Upper lobe of left lung (tissue), 6 donors: ENCODE results near the gene RUVBL2. TPM values are rescaled to one million over a fixed set of nuclear protein-coding genes. Genes with fewer than 3 reads are reported as not detected.
A peak's percentile ranks its signal among the peaks of the same experiment; 100 is the strongest.

ENCODE experiments used
- ATAC-seq, 2 donors: fragments of 200-7000 bp; cut with Tn5 transposase; one replicate each; pipeline ENCODE4 v1.9.1; 2022; ENCODE audit warnings: mild to moderate bottlenecking in 2 of 2, moderate library complexity in 2 of 2; ENCODE audit not compliant: low FRiP score in 2 of 2
- DNase-seq, 2 donors: peaks; one replicate each; pipeline ENCODE4 v3.0.0-alpha.2; 2019 to 2020
- H3K27ac ChIP-seq, 4 donors: fragments of 200-600 bp; sonication (generic); one replicate each; pipeline ENCODE4 v1.5.1; 2016 to 2019
- H3K27me3 ChIP-seq, 4 donors: fragments of 200-600 bp; sonication (generic); one replicate each; pipeline ENCODE4 v1.5.1; 2017 to 2019
- H3K36me3 ChIP-seq, 4 donors: fragments of 200-600 bp; sonication (generic); one replicate each; pipeline ENCODE4 v1.5.1; 2016 to 2019
- H3K4me1 ChIP-seq, 4 donors: fragments of 200-600 bp; sonication (generic); one replicate each; pipeline ENCODE4 v1.5.1; 2018 to 2019
- H3K4me3 ChIP-seq, 4 donors: fragments of 200-600 bp; sonication (generic); one replicate each; pipeline ENCODE4 v1.5.1; 2017 to 2019; ENCODE audit warnings: mild to moderate bottlenecking in 2 of 4, moderate library complexity in 1 of 4
- H3K9me3 ChIP-seq, 4 donors: fragments of 200-600 bp; sonication (generic); one replicate each; pipeline ENCODE4 v1.5.1; 2018 to 2019
- EP300 ChIP-seq, 4 donors: sonication (generic); formaldehyde crosslinking; IDR thresholded peaks; one replicate each; pipeline ENCODE4 v1.5.1; 2017; ENCODE audit warnings: antibody characterized with exemption in 4 of 4, control low read depth in 2 of 4
- POLR2A ChIP-seq, 4 donors: fragments of 450-650 bp; IDR thresholded peaks; one replicate each; pipeline ENCODE4 v1.5.1; 2016 to 2017; ENCODE audit warnings: antibody characterized with exemption in 4 of 4, mild to moderate bottlenecking in 2 of 4
- POLR2AphosphoS5 ChIP-seq, 2 donors: sonication (generic); formaldehyde crosslinking; IDR thresholded peaks; one replicate each; pipeline ENCODE4 v1.5.1; 2017; ENCODE audit warnings: antibody characterized with exemption in 2 of 2
- WGBS, 2 donors: methylation state at CpG; one replicate each; pipeline ENCODE4 v1.1.5; 2017 to 2018; 5-methylcytosine and 5-hydroxymethylcytosine counted together
- total RNA-seq, 6 donors: library from RNA; depleted of rRNA in 4 of 6; stranded (reverse); fragments of >200 nt in 4 of 6; gene quantifications; one replicate each; pipeline versions ENCODE4 v1.1.0 to v1.2.1, GENCODE V29; 2016 to 2021
- TF ChIP-seq, protein P1 (sequence below), 6 experiments: fragments of 450-650 bp in 4 of 6; fragments of 200-600 bp in 2 of 6; sonication (generic) in 2 of 6; IDR thresholded peaks; one replicate each; pipeline ENCODE4 v1.5.1; 2016 to 2019; ENCODE audit warnings: antibody characterized with exemption in 6 of 6
- donor health status: DM: no; HTN: no; CAD: no; lungs with moderate emphysema.
- donor health status: DM: no; HTN: yes; CAD: no; lungs with severe emphysema.

RUVBL2 gene
- total RNA-seq, 6 donors from 2014 or later, result 45.7 to 105 (median 70.6) TPM

DNA sequence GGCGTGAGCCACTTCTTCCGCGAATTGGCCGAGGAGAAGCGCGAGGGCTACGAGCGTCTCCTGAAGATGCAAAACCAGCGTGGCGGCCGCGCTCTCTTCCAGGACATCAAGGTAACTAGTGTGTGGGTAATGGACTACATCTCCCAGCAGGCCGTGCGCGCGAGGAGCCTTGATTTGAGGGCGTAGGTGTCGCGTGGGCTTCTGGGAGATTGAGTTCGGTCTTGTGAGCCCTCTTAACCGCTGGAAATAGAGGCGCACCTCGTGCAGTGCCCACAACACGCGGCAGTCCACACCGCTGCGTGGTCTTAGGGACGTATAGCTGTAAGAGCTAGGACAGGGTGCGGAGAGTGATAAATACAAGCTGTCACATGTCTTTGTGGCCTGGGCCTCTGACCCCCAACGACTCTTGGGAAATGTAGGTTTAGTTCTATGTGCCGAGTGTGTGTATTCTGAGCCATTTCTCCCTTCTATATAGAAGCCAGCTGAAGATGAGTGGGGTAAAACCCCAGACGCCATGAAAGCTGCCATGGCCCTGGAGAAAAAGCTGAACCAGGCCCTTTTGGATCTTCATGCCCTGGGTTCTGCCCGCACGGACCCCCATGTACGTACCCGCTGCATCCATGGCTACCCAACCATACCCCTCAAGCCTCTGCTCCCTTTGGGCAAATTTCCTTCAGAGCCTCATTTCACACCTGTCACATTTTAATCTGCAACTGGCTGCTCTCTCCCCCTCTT is 27.7 kb upstream of the RUVBL2 start:
- 7 to 17% methylated on average over 17 to 36 of the region's 36 CpGs for WGBS, 2 donors
- Histone ChIP-seq H3K4me1 (peaks cover 47 to 70% (median 54%) of the 10 kb centered on the region in 4 donors), H3K4me3 (peak overlapping the region; percentile 80 to 97 (median 88)), H3K9me3 (no peaks in the 10 kb centered on the region), H3K36me3 (peaks cover 13 to 49% (median 32%) of the 10 kb centered on the region in 4 donors), H3K27me3 (no peaks in the 10 kb centered on the region), H3K27ac (peak overlapping the region; percentile 88 to 98 (median 90))
- no peak for TF ChIP-seq EP300 (IDR thresholded peaks at IDR 0.05)
- TF ChIP-seq, protein P1, sequence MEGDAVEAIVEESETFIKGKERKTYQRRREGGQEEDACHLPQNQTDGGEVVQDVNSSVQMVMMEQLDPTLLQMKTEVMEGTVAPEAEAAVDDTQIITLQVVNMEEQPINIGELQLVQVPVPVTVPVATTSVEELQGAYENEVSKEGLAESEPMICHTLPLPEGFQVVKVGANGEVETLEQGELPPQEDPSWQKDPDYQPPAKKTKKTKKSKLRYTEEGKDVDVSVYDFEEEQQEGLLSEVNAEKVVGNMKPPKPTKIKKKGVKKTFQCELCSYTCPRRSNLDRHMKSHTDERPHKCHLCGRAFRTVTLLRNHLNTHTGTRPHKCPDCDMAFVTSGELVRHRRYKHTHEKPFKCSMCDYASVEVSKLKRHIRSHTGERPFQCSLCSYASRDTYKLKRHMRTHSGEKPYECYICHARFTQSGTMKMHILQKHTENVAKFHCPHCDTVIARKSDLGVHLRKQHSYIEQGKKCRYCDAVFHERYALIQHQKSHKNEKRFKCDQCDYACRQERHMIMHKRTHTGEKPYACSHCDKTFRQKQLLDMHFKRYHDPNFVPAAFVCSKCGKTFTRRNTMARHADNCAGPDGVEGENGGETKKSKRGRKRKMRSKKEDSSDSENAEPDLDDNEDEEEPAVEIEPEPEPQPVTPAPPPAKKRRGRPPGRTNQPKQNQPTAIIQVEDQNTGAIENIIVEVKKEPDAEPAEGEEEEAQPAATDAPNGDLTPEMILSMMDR (IDR thresholded peaks at IDR 0.05), result no peak
- peak; percentile 56 to 77 for TF ChIP-seq POLR2AphosphoS5 (IDR thresholded peaks at IDR 0.05)
- TF ChIP-seq POLR2A (IDR thresholded peaks at IDR 0.05), result peak in 1 of 4 donors; percentile 11
- DNase-seq (peak; percentile 89), ATAC-seq (peak; percentile 74 to 77)

DNA sequence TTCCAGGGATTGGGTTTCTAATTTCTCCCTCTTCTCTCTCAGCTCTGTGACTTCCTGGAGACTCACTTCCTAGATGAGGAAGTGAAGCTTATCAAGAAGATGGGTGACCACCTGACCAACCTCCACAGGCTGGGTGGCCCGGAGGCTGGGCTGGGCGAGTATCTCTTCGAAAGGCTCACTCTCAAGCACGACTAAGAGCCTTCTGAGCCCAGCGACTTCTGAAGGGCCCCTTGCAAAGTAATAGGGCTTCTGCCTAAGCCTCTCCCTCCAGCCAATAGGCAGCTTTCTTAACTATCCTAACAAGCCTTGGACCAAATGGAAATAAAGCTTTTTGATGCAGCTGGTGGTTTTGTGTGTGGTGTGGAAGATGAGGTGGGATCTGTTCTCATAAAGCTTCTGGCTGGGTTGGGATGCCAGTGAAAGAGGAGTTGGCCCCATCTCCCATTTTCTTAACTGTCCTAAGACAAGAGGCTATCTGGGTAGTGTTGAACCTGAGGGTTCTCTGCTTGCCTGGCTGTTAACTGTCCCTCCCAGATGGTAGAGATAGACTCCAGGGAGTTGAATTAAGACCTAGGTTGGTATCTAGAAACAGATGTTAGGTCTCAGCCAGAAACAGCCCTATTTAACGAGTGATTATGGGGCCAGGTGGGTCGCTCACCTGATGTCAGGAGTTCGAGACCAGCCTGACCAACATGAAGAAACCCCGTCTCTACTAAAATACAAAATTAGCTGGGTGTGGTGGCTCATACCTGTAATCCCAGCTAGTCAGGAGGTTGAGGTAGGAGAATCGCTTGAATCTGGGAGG is 26.9 kb upstream of the RUVBL2 start:
- peak overlapping the region; percentile 88 to 98 (median 90) for H3K27ac ChIP-seq
- H3K9me3 ChIP-seq, result no peaks in the 10 kb centered on the region
- H3K4me3 ChIP-seq, result peak overlapping the region; percentile 80 to 97 (median 88)
- peaks cover 13 to 55% (median 32%) of the 10 kb centered on the region in 4 donors for H3K36me3 ChIP-seq
- DNase-seq (peak in 1 of 2 donors; percentile 52), ATAC-seq (no peak)
- peaks cover 48 to 65% (median 53%) of the 10 kb centered on the region in 4 donors for H3K4me1 ChIP-seq
- WGBS, 2 donors, result 68 to 81% methylated on average over 10 of the region's 10 CpGs
- TF ChIP-seq POLR2AphosphoS5 (IDR thresholded peaks at IDR 0.05) (peak in 1 of 2 donors; percentile 17), EP300 (IDR thresholded peaks at IDR 0.05) (no peak)
- no peaks in the 10 kb centered on the region for H3K27me3 ChIP-seq

DNA sequence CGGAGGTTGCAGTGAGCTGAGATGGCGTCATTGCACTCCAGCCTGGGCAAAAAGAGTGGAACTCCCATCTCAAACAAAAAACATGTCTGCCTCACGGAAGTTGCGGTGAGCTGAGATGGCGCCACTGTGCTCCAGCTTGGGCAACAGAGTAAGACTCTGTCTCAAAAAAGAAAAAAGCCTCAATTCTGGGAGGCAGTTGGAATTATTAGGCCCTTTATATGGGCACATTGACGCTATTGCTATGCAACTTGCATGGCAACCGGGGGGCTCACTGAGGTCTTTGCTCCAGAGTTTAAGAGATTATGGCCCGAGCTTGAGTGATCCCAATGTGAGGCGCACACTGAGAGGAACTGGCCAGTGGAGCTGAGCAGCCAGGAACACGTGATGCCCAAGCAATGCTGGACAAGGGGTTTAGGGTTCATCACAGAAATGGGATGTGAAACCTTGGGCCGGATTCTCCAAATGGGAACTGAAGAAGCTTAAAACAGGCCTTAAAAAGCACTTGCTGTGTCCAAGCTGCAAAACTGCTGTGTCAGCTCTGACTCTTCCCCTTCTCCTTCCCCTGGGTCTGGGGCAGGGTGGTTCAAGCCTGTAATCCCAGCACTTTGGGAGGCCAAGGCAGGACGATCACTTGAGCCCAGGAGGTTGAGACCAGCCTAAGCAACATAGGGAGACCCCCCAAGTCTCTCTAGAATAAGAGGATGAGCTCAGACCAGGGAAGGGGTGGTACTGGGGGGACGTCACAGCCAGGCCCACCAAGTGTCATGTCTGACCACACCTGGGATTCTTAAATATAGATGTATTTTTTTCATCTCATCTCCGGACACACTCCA is 26.1 kb upstream of the RUVBL2 start:
- WGBS, 2 donors, result 69 to 75% methylated on average over 14 of the region's 14 CpGs
- no peaks in the 10 kb centered on the region for H3K27me3 ChIP-seq
- peak overlapping the region in 3 of 4 donors; percentile 80 to 97 (median 90) for H3K4me3 ChIP-seq
- TF ChIP-seq, protein P1 (IDR thresholded peaks at IDR 0.05), result no peak
- TF ChIP-seq POLR2A (IDR thresholded peaks at IDR 0.05), result peak in 3 of 4 donors; percentile 8 to 72 (median 24)
- peak; percentile 44 to 59 for TF ChIP-seq POLR2AphosphoS5 (IDR thresholded peaks at IDR 0.05)
- peak in 1 of 4 donors; percentile 2 for TF ChIP-seq EP300 (IDR thresholded peaks at IDR 0.05)
- peaks cover 42 to 57% (median 46%) of the 10 kb centered on the region in 4 donors for H3K4me1 ChIP-seq
- DNase-seq (peak in 1 of 2 donors; percentile 80), ATAC-seq (peak in 1 of 2 donors; percentile 28)
- H3K27ac ChIP-seq, result peak overlapping the region; percentile 88 to 98 (median 90)
- H3K9me3 ChIP-seq, result no peaks in the 10 kb centered on the region
- peaks cover 13 to 59% (median 36%) of the 10 kb centered on the region in 4 donors for H3K36me3 ChIP-seq

DNA sequence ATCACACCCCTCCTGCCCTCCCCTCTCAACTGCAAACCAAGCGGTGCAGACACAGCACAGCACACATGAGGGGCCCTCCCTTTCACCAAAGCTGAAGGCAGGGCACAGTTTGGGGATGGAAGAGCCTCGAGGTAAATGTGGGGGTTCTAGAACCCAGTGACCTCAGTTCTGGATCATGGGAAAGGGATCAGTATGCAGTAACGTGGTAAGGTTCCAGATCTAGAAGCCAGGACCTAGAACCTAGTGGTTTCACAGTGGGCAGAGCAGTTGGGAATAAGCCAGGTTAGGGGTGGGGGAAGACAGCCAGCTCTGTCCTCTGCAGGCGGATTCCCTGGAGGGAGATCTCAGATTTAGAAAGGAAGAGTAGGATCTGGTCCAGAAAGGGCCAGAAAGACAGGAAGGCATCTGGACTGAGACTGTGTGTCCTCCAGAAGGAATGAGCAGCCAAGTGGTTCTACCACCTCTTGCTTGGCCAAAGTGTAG is 25.5 kb upstream of the RUVBL2 start:
- ATAC-seq (no peak), DNase-seq (no peak)
- Histone ChIP-seq H3K9me3 (no peaks in the 10 kb centered on the region), H3K4me1 (peaks cover 39 to 53% (median 41%) of the 10 kb centered on the region in 4 donors), H3K4me3 (peak overlapping the region in 1 of 4 donors; percentile 80), H3K27me3 (no peaks in the 10 kb centered on the region), H3K36me3 (peaks cover 13 to 66% (median 42%) of the 10 kb centered on the region in 4 donors), H3K27ac (peak overlapping the region; percentile 88 to 98 (median 90))
- TF ChIP-seq POLR2AphosphoS5 (IDR thresholded peaks at IDR 0.05) (no peak), EP300 (IDR thresholded peaks at IDR 0.05) (no peak), POLR2A (IDR thresholded peaks at IDR 0.05) (no peak)
- TF ChIP-seq, protein P1 (IDR thresholded peaks at IDR 0.05), result no peak
- 64 to 71% methylated on average over 4 of the region's 4 CpGs for WGBS, 2 donors
